Stimulated activated CD4-positive, alpha-beta T cell treated with anti-CD3 and anti-CD28 coated beads, Interleukin-2, amount 100 ng/mL, for 4 hours (primary cell): ENCODE data around the gene AOX1.
"Not testable (repeated sequence)": the region's sequence is repeated elsewhere in the genome, so short reads cannot be mapped to it uniquely, and the experiment has no call there.

Source experiments
- DNase-seq: peaks from one replicate; pipeline ENCODE4 v3.0.0-alpha.2; 2020; ENCODE audit warnings: low read depth

The AOX1 gene

GRCh38 chr2:200667413-200667812 is 81.6 kb downstream of the AOX1 start:
- DNase-seq, result no peak

DNA sequence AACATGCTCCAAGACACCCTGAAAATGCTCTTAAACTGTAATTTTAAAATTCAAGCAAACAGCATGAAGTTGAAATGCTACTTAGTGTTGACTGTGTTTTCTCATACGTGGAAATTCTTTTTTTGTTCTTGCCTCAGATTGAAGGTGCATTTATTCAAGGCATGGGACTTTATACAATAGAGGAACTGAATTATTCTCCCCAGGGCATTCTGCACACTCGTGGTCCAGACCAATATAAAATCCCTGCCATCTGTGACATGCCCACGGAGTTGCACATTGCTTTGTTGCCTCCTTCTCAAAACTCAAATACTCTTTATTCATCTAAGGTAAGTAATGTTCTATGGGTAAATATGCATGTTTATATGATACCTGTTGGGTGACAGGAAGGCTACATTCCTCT is 82.7 kb downstream of the AOX1 start:
- no peak for DNase-seq

DNA sequence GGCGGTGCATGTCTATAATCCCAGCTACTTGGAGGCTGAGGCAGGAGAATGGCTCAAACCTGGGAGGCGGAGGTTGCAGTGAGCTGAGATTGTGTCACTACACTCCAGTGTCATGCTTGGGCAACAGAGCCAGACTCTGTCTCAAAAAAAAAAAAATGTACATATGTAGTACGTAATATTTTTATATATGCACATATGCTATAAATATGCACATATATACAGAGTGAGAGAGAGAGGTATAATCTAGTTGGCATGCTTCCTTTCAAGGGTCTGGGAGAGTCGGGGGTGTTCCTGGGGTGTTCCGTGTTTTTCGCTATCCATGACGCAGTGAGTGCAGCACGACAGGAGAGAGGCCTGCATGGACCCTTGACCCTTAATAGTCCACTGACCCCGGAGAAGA is 83.5 kb downstream of the AOX1 start:
- DNase-seq, result no peak

DNA sequence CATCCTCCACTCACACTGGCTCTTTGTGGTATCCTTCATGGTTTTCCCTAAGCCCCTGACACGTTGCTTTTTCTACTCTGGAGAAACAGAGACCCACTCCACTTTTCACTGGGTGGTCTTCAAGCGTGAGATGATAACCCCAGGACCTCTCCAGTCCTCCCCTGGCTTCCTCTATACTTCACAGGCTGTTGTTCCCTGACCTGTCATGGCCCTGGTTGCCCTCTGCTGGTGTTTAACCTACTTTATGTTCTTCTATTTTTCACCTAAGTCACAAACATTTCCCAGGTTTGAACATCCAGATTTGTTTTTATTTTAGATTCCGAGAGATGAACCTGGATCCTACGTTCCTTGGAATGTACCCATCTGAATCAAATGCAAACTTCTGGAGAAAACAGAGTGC is 84.5 kb downstream of the AOX1 start:
- DNase-seq, result no peak

- DNase-seq, result no peak
Measured at GRCh38 chr2:200670751-200671150, 84.9 kb downstream of the AOX1 start.

DNA sequence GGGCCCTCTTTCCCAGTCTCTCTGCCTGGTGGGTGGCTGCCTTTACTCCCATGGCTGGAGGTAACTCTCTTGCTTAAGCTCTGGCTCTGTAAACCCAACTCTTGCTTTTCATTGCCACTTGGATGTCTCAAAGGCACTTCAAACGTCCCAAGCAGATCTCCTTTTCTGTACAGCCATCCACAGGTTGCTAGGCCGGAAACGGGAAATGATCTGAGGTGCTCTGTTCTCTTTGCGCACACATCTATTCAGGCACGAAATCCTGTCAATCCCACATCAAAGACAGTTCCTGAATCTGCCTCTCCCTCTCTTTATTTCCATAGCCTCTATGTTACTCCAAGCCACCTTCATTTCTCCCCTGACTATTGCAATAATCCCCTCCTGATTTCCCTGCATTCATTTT is 87.4 kb downstream of the AOX1 start:
- no peak for DNase-seq

GRCh38 chr2:200674837-200675236 is 89.0 kb downstream of the AOX1 start:
- no peak for DNase-seq

DNA sequence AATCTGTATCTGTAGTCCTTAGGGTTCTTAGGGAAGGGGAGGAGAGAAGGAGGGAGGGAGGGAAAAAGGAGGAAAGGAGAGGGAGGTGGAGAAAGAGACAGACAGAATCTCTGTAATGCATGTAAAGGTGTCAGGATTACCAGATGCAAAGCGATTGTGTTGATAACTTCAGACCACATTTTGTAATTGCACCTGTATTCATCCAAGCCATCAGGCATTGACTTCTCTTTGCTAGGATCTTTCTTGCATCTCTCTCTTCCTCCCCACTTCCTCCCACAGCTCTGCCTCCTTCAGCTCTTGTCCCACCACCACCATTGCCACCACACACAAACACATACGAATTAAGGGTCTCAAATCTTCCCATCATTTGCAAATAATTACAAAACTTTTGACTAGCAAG is 91.4 kb downstream of the AOX1 start:
- DNase-seq, result no peak

DNA sequence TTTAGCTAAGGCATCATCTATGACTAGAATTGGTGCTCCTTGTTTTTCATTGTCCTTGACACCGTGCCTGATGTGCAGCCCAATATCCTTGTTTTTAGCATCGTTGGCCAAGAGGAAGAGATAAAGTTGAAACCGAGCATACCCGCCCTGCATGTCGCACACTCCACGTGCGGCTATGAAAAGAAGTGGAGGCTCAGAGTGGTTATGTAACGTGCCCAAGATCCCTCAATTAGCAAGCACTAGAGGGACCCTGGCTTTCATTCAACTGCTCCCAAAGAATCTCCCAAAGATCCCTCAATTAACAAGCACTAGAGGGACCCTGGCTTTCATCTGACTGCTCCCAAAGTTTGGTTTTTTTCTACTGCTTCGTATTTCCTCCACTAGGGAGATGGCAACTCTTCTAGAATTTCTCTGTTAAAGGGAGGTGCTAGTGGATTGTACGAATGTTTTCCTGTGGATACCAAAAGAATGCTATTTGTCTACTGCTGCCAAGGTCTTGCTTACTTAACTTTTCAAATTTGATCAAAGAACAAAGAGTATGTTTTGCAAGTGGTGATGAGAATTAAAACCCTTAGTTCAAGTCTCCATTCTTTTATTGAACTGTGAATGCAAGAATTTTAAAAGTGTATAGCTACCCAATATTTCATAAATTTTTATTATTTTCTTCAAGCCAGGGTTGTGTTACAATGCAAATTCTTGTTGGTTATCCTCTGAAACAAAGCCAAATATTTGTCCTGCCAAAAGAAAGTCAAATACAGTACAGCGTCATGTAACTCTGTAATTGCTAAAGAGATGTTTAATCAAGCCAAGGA is 92.1 kb downstream of the AOX1 start:
- no peak for DNase-seq

DNA sequence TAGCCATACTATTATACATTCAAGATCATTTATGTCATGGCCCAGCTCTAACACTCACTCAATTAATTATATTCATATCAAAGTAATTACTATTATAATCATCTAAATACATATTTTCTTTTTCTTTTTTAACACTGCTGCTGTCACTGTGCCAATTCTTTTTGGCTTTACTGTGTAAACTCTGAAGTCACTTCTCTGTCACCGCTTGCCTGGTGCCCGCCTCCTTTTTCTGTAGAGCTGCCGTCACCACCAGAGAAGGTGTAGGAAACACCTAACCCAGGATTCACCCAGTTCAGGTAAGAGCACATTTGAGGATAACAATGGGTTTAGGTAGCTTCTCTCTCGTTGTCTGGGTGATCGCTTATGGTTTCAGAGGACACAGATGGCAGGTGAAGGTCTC is 93.3 kb downstream of the AOX1 start:
- no peak for DNase-seq

- no peak for DNase-seq
Measured at GRCh38 chr2:200679535-200679934, 93.7 kb downstream of the AOX1 start.

GRCh38 chr2:200681697-200682096 is 95.9 kb downstream of the AOX1 start:
- DNase-seq, result no peak

DNA sequence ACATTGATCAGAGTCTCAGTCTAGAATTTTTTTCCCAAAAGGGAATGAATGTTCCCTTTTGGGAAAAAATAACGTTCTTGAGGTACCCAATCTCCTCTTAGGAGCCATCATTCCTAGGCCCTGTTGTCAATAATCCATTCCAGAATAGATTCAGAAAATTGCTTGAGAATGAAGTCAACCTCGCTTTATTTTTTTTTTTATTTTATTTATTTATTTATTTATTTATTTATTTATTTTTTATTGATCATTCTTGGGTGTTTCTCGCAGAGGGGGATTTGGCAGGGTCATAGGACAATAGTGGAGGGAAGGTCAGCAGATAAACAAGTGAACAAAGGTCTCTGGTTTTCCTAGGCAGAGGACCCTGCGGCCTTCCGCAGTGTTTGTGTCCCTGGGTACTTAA is 96.6 kb downstream of the AOX1 start:
- not testable (repeated sequence) for DNase-seq

DNA sequence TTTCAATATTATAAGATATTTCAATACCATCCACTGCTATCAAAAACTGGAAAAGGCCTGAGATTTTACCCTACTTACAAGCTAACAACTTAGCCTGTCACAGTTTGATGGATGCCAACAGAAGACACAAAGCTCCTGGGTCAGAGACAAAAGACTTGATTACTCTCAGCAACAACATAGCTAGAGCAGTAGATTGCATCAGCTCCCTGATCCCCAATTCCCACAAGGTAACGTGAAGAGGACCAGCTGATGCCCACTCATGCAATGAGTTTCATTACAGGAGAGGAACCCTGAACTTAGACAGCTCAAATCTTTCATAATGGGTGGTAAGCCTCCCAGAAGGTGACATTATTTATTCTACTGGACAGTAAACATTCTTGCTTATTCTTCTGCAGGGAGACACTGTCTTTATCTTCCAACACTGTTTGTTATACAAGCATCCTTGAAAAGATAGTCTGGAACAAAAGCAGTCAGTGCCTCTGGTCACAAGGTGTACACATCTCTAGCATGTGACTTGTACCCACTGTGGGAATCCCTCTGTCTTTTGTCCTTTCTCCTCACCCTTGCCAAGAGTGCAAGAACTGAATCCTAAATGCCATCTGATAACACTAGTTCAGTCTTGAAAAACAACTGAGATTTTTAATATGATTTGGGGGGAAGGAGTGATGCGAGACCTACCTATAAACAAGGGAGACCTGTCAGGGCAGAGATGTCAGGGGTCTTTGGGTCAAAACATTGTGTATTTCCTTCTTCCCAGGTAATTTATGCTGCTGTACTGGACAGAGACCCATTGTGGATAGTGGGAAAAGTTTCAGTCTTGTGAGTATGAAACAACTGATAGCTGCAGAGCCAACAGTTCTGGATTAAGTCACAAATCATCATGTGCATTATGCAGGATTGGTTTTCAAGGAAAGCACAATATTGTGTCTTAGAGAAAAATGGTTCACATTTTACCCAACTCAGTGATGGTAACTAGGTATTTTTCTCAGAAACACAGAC is 102.4 kb downstream of the AOX1 start:
- DNase-seq, result no peak

DNA sequence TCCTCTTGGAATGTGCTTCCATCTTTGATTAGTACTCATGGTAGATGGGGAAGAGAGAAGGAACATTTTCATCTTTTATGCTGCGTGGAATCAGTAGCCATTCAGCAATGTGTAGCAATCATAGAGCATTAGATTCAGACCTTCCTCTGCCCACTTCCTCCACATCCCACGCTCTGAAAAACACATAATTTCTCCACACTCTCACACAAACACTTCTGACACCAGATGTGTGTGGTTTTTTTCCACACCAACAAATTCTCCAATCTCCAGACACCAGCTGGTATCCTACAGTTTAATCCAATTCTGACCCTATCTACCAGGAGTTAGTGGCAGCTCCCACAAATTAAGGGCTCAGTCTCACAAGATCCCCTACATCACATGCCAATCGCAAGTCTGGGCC is 103.3 kb downstream of the AOX1 start:
- DNase-seq, result no peak

- no peak for DNase-seq
Measured at GRCh38 chr2:200693836-200694470, 108.1 kb downstream of the AOX1 start.

GRCh38 chr2:200695191-200695590 is 109.4 kb downstream of the AOX1 start:
- no peak for DNase-seq

DNA sequence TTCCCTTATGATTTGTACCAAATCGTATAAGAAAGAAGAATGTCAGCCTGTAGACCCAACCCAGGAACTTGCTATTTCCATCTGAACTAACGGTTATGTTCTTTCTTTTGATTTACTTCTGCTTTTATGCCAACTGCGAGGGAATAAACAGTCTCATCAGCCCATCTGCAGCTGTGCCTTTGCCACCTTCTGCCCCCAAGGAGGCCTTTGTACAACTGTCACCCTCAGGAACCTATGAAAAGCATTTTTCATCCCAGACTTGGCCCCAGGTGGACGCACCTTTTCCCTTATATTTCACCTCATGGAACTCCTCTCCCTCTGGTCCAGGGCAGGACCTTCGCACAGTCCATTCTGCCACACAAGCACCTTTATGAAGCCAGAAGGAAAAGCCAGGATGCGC is 109.8 kb downstream of the AOX1 start:
- no peak for DNase-seq

- DNase-seq, result no peak
Measured at GRCh38 chr2:200698217-200698616, 112.4 kb downstream of the AOX1 start.

- DNase-seq, result no peak
Measured at GRCh38 chr2:200699310-200699709, 113.5 kb downstream of the AOX1 start.

DNA sequence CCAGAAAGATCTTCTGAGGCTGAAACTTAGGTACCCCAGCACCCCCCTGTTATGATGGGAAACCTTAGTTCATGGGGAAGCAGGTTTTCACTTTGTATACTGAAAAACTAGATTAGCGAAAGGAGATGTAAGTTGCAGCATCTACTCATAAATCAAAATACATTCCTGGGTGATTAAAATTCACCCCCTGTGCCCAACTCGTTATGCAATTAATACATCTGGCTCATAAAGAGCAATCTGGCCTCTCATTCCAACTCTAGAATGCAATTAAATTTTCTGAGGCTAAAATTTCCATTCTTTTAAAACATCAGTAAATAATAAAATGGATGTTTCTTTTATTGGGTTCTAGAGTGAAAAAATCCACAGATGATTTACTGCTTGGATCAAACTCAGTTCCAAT is 115.0 kb downstream of the AOX1 start:
- DNase-seq, result no peak

- DNase-seq, result no peak
Measured at GRCh38 chr2:200702044-200702443, 116.2 kb downstream of the AOX1 start.
